NCI-H510A (cell line): ENCODE measurements around the gene NCOA1.
"Not testable (repeated sequence)": the region's sequence is repeated elsewhere in the genome, so short reads cannot be mapped to it uniquely, and the experiment has no call there.

Experiments used
- DNase-seq: peaks from one replicate; lab custom pipeline; 2025; lab: John Stamatoyannopoulos, UW

Gene NCOA1

DNA sequence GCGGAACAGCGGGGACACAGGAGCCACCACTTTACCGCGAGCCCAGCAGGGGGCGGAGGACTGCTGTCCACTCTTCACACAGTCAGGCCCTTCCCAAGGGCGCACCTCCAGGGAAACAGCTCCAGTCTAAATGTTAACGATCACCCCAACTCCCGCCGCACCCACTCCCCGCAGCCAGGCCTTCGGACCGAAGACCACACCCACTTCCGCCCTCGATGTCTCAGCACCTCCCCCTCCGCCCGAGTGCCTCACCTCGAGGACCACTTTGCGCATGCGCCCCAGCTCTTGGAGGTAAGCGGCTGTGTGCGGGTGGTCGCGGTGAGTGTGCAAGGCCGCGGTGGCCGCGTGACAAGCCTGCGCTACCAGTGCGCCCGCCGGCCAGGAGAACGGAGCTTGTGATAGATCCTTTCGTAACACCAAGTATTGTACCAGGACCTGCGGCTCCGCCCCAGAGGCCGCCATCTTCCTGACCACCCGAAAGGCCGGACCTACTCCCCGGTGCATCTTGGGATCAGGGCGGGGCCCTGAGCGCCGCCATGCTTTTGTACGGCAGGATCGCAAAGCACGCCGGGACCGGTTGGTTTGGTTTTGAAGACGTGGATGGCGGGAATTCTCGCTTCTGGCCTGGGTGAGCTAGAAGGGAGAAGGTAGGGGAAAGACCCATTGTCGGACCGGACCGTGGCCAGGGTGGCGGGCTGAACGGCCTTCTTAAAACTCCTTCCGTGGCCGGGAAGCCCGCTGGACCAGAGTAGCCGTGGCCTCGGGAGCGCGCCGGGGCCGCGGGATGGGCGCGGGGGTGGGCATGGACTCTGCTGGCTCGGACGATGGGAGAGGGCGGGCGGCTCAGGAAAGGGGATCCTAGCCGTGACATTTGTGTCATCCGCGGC lies 302.1 kb downstream of the NCOA1 start, which contains the start of the genes CENPO and PTRHD1:
CENPO (plus strand) TSS at position 552 of the 887 bp plus-strand sequence. CDS start 495 bp downstream, outside the sequence.
PTRHD1 (minus strand) TSS at position 518 of the 887 bp plus-strand sequence; CDS start at position 504, 14 bp downstream.
- peak; percentile 94 for DNase-seq

DNA sequence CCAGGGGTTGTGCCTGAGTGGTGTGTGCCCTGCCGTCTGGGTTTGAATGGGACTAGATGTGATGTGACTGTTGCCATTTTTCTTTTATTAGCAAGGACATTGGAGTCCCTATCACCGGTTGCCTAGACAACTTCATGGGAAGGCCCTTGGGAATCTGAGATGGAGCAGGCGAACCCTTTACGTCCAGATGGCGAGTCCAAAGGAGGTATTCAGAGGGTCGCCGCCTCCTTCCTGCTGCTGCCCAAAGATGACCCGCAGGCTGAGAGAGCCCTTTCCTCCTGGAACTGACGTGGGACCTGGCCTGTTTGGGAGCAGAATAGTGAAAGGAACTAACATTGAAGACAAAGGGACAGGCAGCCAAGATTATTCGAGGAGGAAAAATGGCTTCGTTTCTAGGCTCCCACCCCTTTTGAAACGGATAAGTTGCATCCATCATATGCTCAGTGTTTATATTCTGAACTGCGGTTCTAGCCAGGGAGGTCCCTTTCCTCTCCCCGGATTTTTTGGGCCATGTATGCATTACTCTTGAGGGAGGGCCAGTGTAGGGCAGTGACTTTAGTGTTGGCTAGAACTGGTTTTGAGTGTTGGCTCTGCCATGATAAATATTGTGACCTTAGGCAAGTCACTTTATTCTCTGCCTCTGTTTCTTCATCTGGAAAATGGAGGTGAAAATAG lies 302.8 kb downstream of the NCOA1 start:
- DNase-seq = peak; percentile 11

DNA sequence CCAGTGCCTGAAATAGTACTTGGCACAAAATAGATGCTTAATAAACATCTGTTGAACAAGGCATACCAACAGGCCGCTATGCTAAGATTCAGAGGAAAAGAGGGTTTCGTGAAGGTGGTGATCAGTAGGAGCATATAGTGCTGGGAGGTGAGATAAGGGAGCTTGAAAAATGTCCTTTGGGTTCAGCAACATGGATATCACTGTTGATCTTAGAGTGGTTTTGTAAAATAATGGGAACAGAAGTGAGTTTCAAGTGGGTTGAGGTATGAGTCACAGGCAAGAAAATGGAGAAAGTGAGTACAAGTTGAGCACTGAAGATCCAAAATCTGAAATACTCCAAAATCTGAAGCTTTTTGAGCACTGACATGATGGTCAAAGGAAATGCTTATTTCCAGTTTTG lies 306.6 kb downstream of the NCOA1 start:
- no peak for DNase-seq

DNA sequence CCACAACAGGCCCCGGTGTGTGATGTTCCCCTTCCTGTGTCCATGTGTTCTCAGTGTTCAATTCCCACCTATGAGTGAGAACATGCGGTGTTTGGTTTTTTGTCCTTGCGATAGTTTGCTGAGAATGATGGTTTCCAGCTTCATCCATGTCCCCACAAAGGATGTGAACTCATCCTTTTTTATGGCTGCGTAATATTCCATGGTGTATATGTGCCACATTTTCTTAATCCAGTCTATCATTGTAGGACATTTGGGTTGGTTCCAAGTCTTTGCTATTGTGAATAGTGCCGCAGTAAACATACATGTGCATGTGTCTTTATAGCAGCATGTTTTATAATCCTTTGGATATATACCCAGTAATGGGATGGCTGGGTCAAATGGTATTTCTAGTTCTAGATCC lies 309.4 kb downstream of the NCOA1 start:
- not testable (repeated sequence) for DNase-seq

GRCh38 chr2:24805811-24806660 lies 315.0 kb downstream of the NCOA1 start:
- not testable (repeated sequence) for DNase-seq

- DNase-seq = no peak
These were observed 315.6 kb downstream of the NCOA1 start for GRCh38 chr2:24806661-24807036.

- DNase-seq = no peak
These were observed 318.4 kb downstream of the NCOA1 start for GRCh38 chr2:24809316-24810007.

- DNase-seq = no peak
These were observed 322.7 kb downstream of the NCOA1 start for GRCh38 chr2:24813691-24814137.

DNA sequence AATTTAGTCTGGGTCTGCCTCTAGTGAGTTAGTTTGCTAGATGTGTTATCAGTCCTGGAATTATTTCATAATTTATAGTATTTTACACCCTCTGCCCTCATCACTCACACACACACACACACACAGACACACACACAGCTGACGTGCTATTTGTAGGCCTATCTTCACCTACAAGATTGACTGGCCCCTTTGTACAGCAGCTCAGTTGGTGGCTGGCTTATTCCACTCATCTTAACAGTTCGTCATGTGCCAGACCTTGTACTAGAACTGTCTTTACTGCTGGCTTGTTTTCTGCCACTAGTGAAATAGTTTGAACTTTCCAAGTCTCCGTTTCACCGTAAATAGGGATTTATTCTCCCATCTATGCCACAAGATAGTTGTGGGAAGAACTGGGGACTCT lies 323.5 kb downstream of the NCOA1 start:
- DNase-seq = no peak

DNA sequence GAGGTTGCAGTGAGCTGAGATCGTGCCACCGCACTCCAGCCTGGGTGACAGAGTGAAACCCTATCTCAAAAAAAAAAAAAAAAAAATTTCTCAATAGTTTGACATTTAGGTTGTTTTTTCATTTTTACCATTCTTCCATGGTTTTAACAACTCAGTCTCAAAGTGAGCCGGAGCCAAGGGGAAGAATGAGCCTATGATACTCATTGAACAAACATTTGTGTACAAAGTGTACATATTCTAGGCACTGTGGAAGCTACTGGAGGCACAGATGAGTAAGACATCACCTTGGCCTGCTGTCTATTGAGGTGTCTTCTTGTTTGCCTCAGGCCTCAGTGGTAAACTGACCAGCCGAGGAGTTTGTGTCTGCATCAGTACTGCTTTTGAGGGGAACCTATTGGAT lies 324.1 kb downstream of the NCOA1 start:
- DNase-seq = no peak

GRCh38 chr2:24816404-24816803 lies 325.4 kb downstream of the NCOA1 start:
- no peak for DNase-seq

DNA sequence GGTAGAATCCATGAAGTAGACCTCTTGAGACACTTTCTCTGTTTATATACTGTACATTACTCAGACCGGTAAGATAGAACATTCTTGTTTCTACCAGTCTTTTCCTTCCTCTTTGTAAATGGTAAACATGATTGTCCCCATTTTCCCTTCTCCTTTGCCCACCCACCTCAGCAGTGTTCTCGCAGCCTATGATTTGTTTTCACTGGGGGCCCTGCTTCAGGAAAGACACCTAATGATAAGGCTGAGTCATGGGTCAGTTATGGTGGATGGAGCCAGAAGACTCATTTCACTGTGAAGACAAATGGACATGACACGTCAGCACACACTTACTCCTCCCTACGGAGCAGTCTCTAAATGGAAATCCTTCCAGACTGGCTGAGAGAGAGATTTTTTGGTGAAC lies 325.8 kb downstream of the NCOA1 start:
- DNase-seq = no peak

- DNase-seq = no peak
These were observed 327.7 kb downstream of the NCOA1 start for GRCh38 chr2:24818721-24819167.

- DNase-seq = no peak
These were observed 328.6 kb downstream of the NCOA1 start for GRCh38 chr2:24819442-24820174.

DNA sequence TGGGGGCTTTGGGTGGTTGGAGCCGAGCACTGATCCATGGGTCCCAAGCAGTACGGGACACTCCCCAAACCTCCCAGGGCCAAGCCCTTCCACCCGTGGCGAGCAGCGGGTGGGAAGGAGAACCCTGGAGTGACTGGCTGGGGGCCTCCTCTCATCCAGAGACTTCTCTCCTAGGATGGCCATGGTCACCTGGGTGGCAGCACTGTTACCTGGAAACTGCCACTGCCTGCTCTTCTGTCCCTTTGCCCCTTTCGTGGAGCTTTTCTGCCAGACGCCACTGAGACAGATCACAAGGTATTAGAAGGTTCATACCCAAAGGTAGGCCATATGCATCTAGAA lies 329.1 kb downstream of the NCOA1 start:
- DNase-seq = no peak
